GM12878 (cell line): ENCODE measurements around the gene GRK5. TPM values are rescaled to one million over a fixed set of nuclear protein-coding genes. Genes with fewer than 3 reads are reported as not detected.

Experiments used
- ATAC-seq: fragments of 200-7000 bp; cut with Tn5 transposase; 3 replicates; pipeline ENCODE4 v1.9.1; 2020; ENCODE audit warnings: mild to moderate bottlenecking, moderate library complexity
- BruUV-seq: library from RNA; stranded (reverse); fragments of 400-500 nt; replicated peaks from 2 replicates; lab custom pipeline; 2021; lab: Mats Ljungman, UMichigan
- CTCF ChIA-PET: fragments of 300-600 bp; sonication (Branson Sonifier 250); formaldehyde crosslinking; extraction: SDS; loops from one replicate; lab custom pipeline; 2021; ENCODE audit warnings: inconsistent platforms; lab: Yijun Ruan, JAX
- POLR2A ChIA-PET: fragments of 350-600 bp; formaldehyde crosslinking; extraction: SDS; loops from one replicate; lab custom pipeline; 2021; ENCODE audit warnings: inconsistent platforms; lab: Charles Lee
- RAD21 ChIA-PET: fragments of 300-600 bp; sonication (Branson Sonifier 250); formaldehyde crosslinking; loops from one replicate; lab custom pipeline; 2023; ENCODE audit warnings: antibody characterized with exemption; ENCODE audit not compliant: unreplicated experiment; lab: Charles Lee
- SMC1A ChIA-PET: fragments of 300-600 bp; sonication (Branson Sonifier 250); formaldehyde crosslinking; loops from one replicate; lab custom pipeline; 2023; ENCODE audit not compliant: unreplicated experiment, uncharacterized antibody; lab: Charles Lee
- DNase-seq: peaks from one replicate; pipeline ENCODE4 v3.0.0-alpha.2; 2011; ENCODE audit warnings: low read depth, low spot score
- FAIRE-seq: peaks from 3 replicates; lab custom pipeline; 2011; peaks lifted over from hg19 to GRCh38; lab: Jason Lieb, UNC
- H2AFZ ChIP-seq: 2 replicates; pipeline ENCODE4 v1.6.0; 2011; ENCODE audit warnings: low read depth, low read length, control low read depth; ENCODE audit not compliant: control insufficient read depth
- H3K27ac ChIP-seq: 2 replicates; pipeline ENCODE4 v1.5.1; 2011; ENCODE audit warnings: control low read depth; ENCODE audit not compliant: control insufficient read depth, insufficient read depth
- H3K27me3 ChIP-seq, 2 experiments: replicated peaks in 1 of 2; 2 replicates each; pipeline versions ENCODE4 v1.6.0 to v1.6.1; 2011; ENCODE audit warnings: low read length in 1 of 2; ENCODE audit not compliant: control insufficient read depth in 2 of 2, insufficient read depth in 2 of 2
- H3K36me3 ChIP-seq, 2 experiments: 2 replicates each; pipeline ENCODE4 v1.5.1; 2011; ENCODE audit warnings: low read length in 1 of 2; ENCODE audit not compliant: control insufficient read depth in 2 of 2, insufficient read depth in 2 of 2
- H3K4me1 ChIP-seq: 2 replicates; pipeline ENCODE4 v1.6.1; 2011; ENCODE audit warnings: mild to moderate bottlenecking, low read length, moderate library complexity, mixed read lengths; ENCODE audit not compliant: control insufficient read depth, insufficient read depth
- H3K4me2 ChIP-seq: 2 replicates; pipeline ENCODE4 v1.6.0; 2011; ENCODE audit warnings: control low read depth; ENCODE audit not compliant: control insufficient read depth, insufficient read depth
- H3K4me3 ChIP-seq: fragments of 200-600 bp; sonication (generic); 2 replicates; pipeline ENCODE4 v1.5.1; 2016
- H3K79me2 ChIP-seq: 2 replicates; pipeline ENCODE4 v1.6.0; 2011; ENCODE audit warnings: low read length; ENCODE audit not compliant: control insufficient read depth, insufficient read depth
- H3K9ac ChIP-seq: 2 replicates; pipeline ENCODE4 v1.8.0; 2011; ENCODE audit warnings: low read length, control low read depth, mixed read lengths; ENCODE audit not compliant: control insufficient read depth, insufficient read depth
- H3K9me3 ChIP-seq: replicated peaks from 3 replicates; pipeline ENCODE4 v1.5.1; 2011; ENCODE audit warnings: mild to moderate bottlenecking, low read length; ENCODE audit not compliant: control insufficient read depth, insufficient read depth
- H4K20me1 ChIP-seq: 2 replicates; pipeline ENCODE4 v1.6.0; 2011; ENCODE audit not compliant: control insufficient read depth, insufficient read depth
- BCL3 ChIP-seq: IDR thresholded peaks from 2 replicates; pipeline ENCODE4 v1.6.1; 2011; ENCODE audit warnings: borderline replicate concordance, low read depth, mild to moderate bottlenecking, moderate library complexity, low read length; ENCODE audit not compliant: insufficient read depth, poor library complexity, severe bottlenecking
- CHD2 ChIP-seq: IDR thresholded peaks from 2 replicates; pipeline ENCODE4 v1.6.1; 2011; ENCODE audit warnings: low read depth, low read length, improper control_type of control experiment, borderline replicate concordance
- CTCF ChIP-seq, 3 experiments: IDR thresholded peaks in 2 of 3; conservative IDR thresholded peaks in 1 of 3; 2 replicates each; pipeline ENCODE4 v1.5.1; 2011; ENCODE audit warnings: low read depth in 3 of 3, low read length in 3 of 3, mild to moderate bottlenecking in 3 of 3, control low read depth in 2 of 3, moderate library complexity in 2 of 3, inconsistent platforms in 1 of 3, mixed read lengths in 1 of 3; ENCODE audit not compliant: control insufficient read depth in 2 of 3, insufficient read depth in 1 of 3; ENCODE audit errors: extremely low read depth in 1 of 3
- DPF2 ChIP-seq: fragments of 450-650 bp; IDR thresholded peaks from 2 replicates; pipeline ENCODE4 v1.6.1; 2017; ENCODE audit warnings: mild to moderate bottlenecking
- HDAC6 ChIP-seq: fragments of 200-600 bp; sonication (generic); IDR thresholded peaks from one replicate; pipeline ENCODE4 v1.8.0; 2017; ENCODE audit warnings: antibody characterized with exemption; ENCODE audit not compliant: unreplicated experiment
- KAT2A ChIP-seq: conservative IDR thresholded peaks from 2 replicates; pipeline ENCODE4 v1.6.1; 2011; ENCODE audit warnings: low read depth, low read length; ENCODE audit not compliant: control insufficient read depth
- NR2C2 ChIP-seq: IDR thresholded peaks from 2 replicates; pipeline ENCODE4 v1.6.1; 2011; ENCODE audit warnings: borderline replicate concordance, low read depth; ENCODE audit not compliant: control insufficient read depth, insufficient read length
- POLR2AphosphoS5 ChIP-seq: IDR thresholded peaks from 2 replicates; pipeline ENCODE4 v1.6.1; 2011; ENCODE audit warnings: mild to moderate bottlenecking, low read length, inconsistent platforms
- PRDM15 ChIP-seq: fragments of 450-650 bp; formaldehyde crosslinking; IDR thresholded peaks from 2 replicates; pipeline ENCODE4 v1.4.0; 2020; ENCODE audit warnings: mild to moderate bottlenecking, moderate library complexity
- SIX5 ChIP-seq: IDR thresholded peaks from 2 replicates; pipeline ENCODE4 v1.6.1; 2011; ENCODE audit warnings: mild to moderate bottlenecking, low read depth, low read length, moderate library complexity; ENCODE audit not compliant: severe bottlenecking
- TAF1 ChIP-seq: IDR thresholded peaks from 2 replicates; pipeline ENCODE4 v1.6.1; 2011; ENCODE audit warnings: mild to moderate bottlenecking, low read depth, low read length, borderline replicate concordance
- WGBS: methylation state at CpG from one replicate; pipeline ENCODE4 v1.1.6; 2016; ENCODE audit warnings: low lambda C conversion rate; ENCODE audit not compliant: insufficient replicate concordance, insufficient coverage; ENCODE audit errors: missing lambda C conversion rate; 5-methylcytosine and 5-hydroxymethylcytosine counted together
- in situ Hi-C: fragments of 300-500 bp; cut with MboI; formaldehyde crosslinking; loops from 9 replicates; pipeline ENCODE4 v1.14.3; 2018; ENCODE audit warnings: mixed read lengths
- intact Hi-C: fragments of 100-400 bp; cut with micrococcal nuclease; formaldehyde crosslinking; loops from one replicate; pipeline ENCODE4 v1.14.2; 2022; ENCODE audit not compliant: unreplicated experiment
- polyA plus RNA-seq, 11 experiments: library from polyadenylated mRNA; depleted of rRNA in 4 of 11; unstranded in 6 of 11; stranded (reverse) in 5 of 11; fragments of >200 nt; fragmentation: Nextera tagmentation in 4 of 11; fragmentation: Illumina TruSeq in 1 of 11; extraction: Ambion mirVana in 4 of 11; extraction: Trizol in 1 of 11; gene quantifications; 1 replicate in 1 of 11; 2 replicates in 10 of 11; pipeline versions ENCODE4 v1.2.1 to v1.2.3, GENCODE V29; 2011 to 2016; ENCODE audit warnings: inconsistent platforms in 2 of 11, missing spikeins in 2 of 11, low read depth in 1 of 11
- total RNA-seq, 4 experiments: library from RNA; depleted of rRNA in 3 of 4; stranded (reverse); fragments of >200 nt in 3 of 4; fragmentation: Illumina TruSeq in 1 of 4; extraction: Trizol in 1 of 4; gene quantifications; 2 replicates each; pipeline versions ENCODE4 v1.2.1 to v1.2.3, GENCODE V29; 2013 to 2021

GRK5 gene
- total and polyA plus RNA-seq, 10 of the 15 experiments (the other 5 are each of a cell fraction or from before 2014, with no cell fraction given), result 0.11 to 22.1 (median 10.0) TPM

- TF ChIP-seq PRDM15 (CRISPR knock-in tag), result no peak
- no peak for TF ChIP-seq DPF2
- TF ChIP-seq KAT2A, result no peak
- no peak for TF ChIP-seq SIX5
- TF ChIP-seq HDAC6, result no peak
- TF ChIP-seq CHD2, result no peak
These were observed 8.0 kb upstream of the GRK5 start (continued) for GRCh38 chr10:119199231-119199992.

GRCh38 chr10:119201233-119201632 is 6.1 kb upstream of the GRK5 start:
- in situ Hi-C loops, result no loop called here
- intact Hi-C loops, result no loop called here

More at GRCh38 chr10:119201233-119201632, 6.1 kb upstream of the GRK5 start:
- ATAC-seq (no peak), FAIRE-seq (no peak), DNase-seq (no peak)
- TF ChIP-seq NR2C2 (no peak), CTCF (IDR thresholded peaks at IDR 0.05 in 2 of 3, conservative IDR thresholded peaks at IDR 0.05 in 1 of 3; ENCODE audit: control insufficient read depth in 2 of 3, extremely low read depth in 1 of 3, insufficient read depth in 1 of 3, low read depth in 3 of 3, low read length in 3 of 3) (no peak), BCL3 (no peak), TAF1 (no peak), POLR2AphosphoS5 (no peak)
- ChIA-PET CTCF (interaction anchor here (0.9 to 7.4 kb wide), 5 partner anchors 31 to 348 kb away, joined by 4 to 89 read pairs (median 6); partner anchors contain the start of gene RGS10), SMC1A (interaction anchor here (1.0 to 4.6 kb wide), 4 partner anchors 11 to 277 kb away, joined by 3 to 22 read pairs (median 4); no protein-coding TSS in a partner anchor), POLR2A (no interaction called here), RAD21 (interaction anchor here (2.6 kb wide), 1 partner anchor 243 kb away, joined by 42 read pairs; no protein-coding TSS in a partner anchor)
- WGBS, result 60% methylated on average over 1 of the region's 1 CpG
- no peaks in the 10 kb centered on the region for H3K36me3 ChIP-seq
- no TSS peak for BruUV-seq
- H3K9ac ChIP-seq, result no peak overlapping the region
- no peaks in the 10 kb centered on the region for H4K20me1 ChIP-seq
- no peaks in the 10 kb centered on the region for H3K9me3 ChIP-seq
- no peaks in the 10 kb centered on the region for H3K79me2 ChIP-seq
- H3K27ac ChIP-seq, result no peak overlapping the region
- H2AFZ ChIP-seq, result no peak overlapping the region
- peaks cover 5% of the 10 kb centered on the region for H3K4me1 ChIP-seq
- no peaks in the 10 kb centered on the region for H3K27me3 ChIP-seq
- H3K4me2 ChIP-seq, result no peak overlapping the region
- H3K4me3 ChIP-seq, result no peak overlapping the region
